ENCODE measurements around the gene TCTA. TPM values are rescaled to one million over a fixed set of nuclear protein-coding genes. Genes with fewer than 3 reads are reported as not detected.

Gene TCTA
- total RNA-seq: 9.7 and 20.8 TPM in 2 replicates

GRCh38 chr3:49411968-49412631 lies at the start of gene TCTA, which contains the start of gene RHOA:
Gene TCTA (plus strand): TSS chr3:49412423. CDS start chr3:49412427, 4 bp downstream.
Gene RHOA (minus strand): TSS chr3:49411976. CDS start chr3:49375589, 36,387 bp downstream.

DNA sequence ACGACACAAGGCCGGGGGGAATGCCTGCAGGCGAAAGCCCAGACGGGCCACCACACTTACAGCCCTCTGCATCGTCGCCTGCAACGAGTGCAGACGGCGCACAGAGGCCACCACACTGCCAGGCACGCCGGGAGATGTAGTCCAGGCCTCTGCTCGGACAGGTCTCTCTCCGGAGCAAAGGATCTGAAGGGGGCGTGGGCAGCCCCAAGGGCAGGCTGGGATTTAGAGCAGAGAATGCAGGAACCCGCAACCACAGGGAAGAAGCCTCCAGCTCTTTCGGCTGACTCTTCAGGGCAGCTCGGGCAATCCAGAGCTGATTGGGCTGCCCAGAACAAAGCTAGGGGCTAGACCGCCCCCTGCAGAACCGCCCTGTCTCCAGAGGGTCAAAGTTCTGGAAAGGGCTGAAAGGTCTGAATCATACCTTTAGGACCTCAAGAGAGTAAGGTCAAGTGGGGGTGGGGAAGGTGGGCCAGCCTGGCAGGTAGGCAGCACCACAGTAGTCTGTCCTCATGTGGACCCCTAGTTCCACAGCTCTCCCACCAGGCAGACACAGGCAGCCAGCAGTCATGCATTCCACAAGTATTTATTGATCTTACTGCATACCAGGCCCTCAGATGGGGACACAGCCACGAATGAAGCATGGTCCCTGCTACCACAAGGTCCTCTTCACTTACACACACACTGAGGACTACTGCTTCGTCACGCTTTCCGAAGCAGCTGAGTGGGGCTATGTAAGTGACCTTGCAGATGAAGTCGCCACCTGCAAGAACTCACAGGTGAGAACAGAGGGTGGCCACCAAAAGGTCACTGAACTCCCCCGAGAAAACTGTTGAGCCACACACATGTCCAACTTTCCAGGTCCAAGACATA lies 10.4 kb downstream of the TCTA start, which contains the start of gene AMT:
TSS of gene AMT (minus strand) at position 95 of the 870 bp plus-strand sequence. CDS start at position 72, 23 bp downstream.

Other genes starting within 250 kb of the TCTA start
- gene CCDC71, start 246.1 kb upstream of the TCTA start, total RNA-seq: 13.4 and 17.4 TPM in 2 replicates
- 43.3 and 55.2 TPM in 2 replicates for gene KLHDC8B, start 240.8 kb upstream of the TCTA start, total RNA-seq
- gene C3orf62, start 135.2 kb upstream of the TCTA start, total RNA-seq: 0.97 and 2.0 TPM in 2 replicates
- 24.4 and 47.2 TPM in 2 replicates for gene USP4, start 72.4 kb upstream of the TCTA start, total RNA-seq
- gene GPX1, start 54.1 kb upstream of the TCTA start, total RNA-seq: 523 and 630 TPM in 2 replicates
- 496 and 514 TPM in 2 replicates for gene RHOA, start 447 bp upstream of the TCTA start, total RNA-seq
- gene AMT, start 10.1 kb downstream of the TCTA start, total RNA-seq: 0.65 and 1.4 TPM in 2 replicates
- gene NICN1, start 16.9 kb downstream of the TCTA start, total RNA-seq: 2.9 and 13.1 TPM in 2 replicates
- gene DAG1, start 57.8 kb downstream of the TCTA start, total RNA-seq: 23.2 and 53.4 TPM in 2 replicates
- gene BSN, start 142.1 kb downstream of the TCTA start, total RNA-seq: under 0.01 and 0.06 TPM in 2 replicates